Measurements from ENCODE around the gene TEAD2. TPM values are rescaled to one million over a fixed set of nuclear protein-coding genes. Genes with fewer than 3 reads are reported as not detected.

Gene TEAD2
- total RNA-seq, 1 experiment from 2014 or later: 56.2 TPM

DNA sequence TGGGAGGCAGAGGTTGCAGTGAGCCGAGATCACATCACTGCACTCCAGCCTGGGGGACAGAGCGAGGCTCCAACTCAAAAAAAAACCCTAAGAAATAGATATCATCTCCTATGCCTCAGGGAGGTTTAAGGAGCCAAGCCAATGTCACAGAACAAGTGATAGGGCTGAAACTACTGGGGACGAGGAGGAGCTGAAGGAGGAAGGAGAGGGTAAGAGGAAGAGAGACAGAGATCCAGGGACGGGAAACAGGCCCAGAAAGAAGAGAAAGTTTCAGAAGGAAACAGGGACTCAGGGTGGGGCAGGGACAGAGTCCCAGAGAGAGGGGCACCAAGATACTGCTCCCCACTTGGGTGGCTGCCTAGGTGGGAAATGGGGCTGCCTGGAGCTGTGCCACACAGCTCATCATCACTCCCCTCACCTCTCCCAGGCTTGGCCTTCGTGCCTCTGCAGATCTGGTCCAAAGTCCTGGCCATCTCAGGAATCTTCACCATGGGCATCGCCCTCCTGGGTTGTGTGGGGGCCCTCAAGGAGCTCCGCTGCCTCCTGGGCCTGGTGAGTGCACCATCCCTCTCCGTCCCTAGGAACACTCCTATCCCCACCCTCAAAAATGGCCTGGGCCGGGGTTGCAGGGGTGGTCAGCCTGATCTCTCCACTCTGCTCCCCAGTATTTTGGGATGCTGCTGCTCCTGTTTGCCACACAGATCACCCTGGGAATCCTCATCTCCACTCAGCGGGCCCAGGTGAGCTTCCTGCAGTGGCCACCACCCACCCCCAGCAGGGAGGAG is 25.5 kb downstream of the TEAD2 start:
- H3K9me2 ChIP-seq (replicated peaks; ENCODE audit: low read length): no peaks in the 10 kb centered on the region
- H3K4me3 ChIP-seq (ENCODE audit: low read length): no peak overlapping the region
- no peaks in the 10 kb centered on the region for H3K9me3 ChIP-seq (ENCODE audit: low read length)
- CTCF ChIA-PET: no interaction called here
- no peaks in the 10 kb centered on the region for H3K79me2 ChIP-seq (ENCODE audit: low read length)
- no peak overlapping the region for H3K4me2 ChIP-seq (ENCODE audit: low read length)
- H3K9ac ChIP-seq (ENCODE audit: low read length): no peak overlapping the region
- no peaks in the 10 kb centered on the region for H4K20me1 ChIP-seq (ENCODE audit: low read length)
- no peak overlapping the region for H2AFZ ChIP-seq (ENCODE audit: low read length)
- peaks cover 8% of the 10 kb centered on the region; the same call in 1 of the 2 replicates for H3K36me3 ChIP-seq (ENCODE audit: low read depth, low read length)
- no peak overlapping the region for H3K27ac ChIP-seq (ENCODE audit: low read length)
- no TSS peak for BruUV-seq (replicated peaks)
- intact Hi-C loops (cut with micrococcal nuclease): no loop called here
- peaks cover 14% of the 10 kb centered on the region for H3K4me1 ChIP-seq (ENCODE audit: insufficient read depth, low read length)
- no peak for DNase-seq
- POLR2A ChIA-PET (ENCODE audit: unreplicated experiment): no interaction called here
- no peaks in the 10 kb centered on the region for H3F3A ChIP-seq (ENCODE audit: low read length, unreplicated experiment)
- ATAC-seq: no peak
- no peaks in the 10 kb centered on the region for H3K27me3 ChIP-seq (ENCODE audit: low read length)
- TF ChIP-seq EZH2phosphoT487 (IDR thresholded peaks at IDR 0.05; ENCODE audit: borderline replicate concordance, low read length): no peak
- no peak for TF ChIP-seq EZH2 (IDR thresholded peaks at IDR 0.05; ENCODE audit: low read length, unreplicated experiment)
- TF ChIP-seq CTCF (conservative IDR thresholded peaks at IDR 0.05; ENCODE audit: low read depth, low read length): no peak

GRCh38 chr19:49335784-49336481 is 26.3 kb downstream of the TEAD2 start:
- Histone ChIP-seq H3F3A (ENCODE audit: low read length, unreplicated experiment) (no peaks in the 10 kb centered on the region), H3K9ac (ENCODE audit: low read length) (no peak overlapping the region), H3K27me3 (ENCODE audit: low read length) (no peaks in the 10 kb centered on the region), H3K9me2 (replicated peaks; ENCODE audit: low read length) (no peaks in the 10 kb centered on the region), H3K4me3 (ENCODE audit: low read length) (no peak overlapping the region), H3K36me3 (ENCODE audit: low read depth, low read length) (peaks cover under 1% of the 10 kb centered on the region; the same call in 1 of the 2 replicates), H4K20me1 (ENCODE audit: low read length) (no peaks in the 10 kb centered on the region), H3K27ac (ENCODE audit: low read length) (no peak overlapping the region), H3K9me3 (ENCODE audit: low read length) (no peaks in the 10 kb centered on the region), H3K4me1 (ENCODE audit: insufficient read depth, low read length) (peaks cover 14% of the 10 kb centered on the region), H2AFZ (ENCODE audit: low read length) (no peak overlapping the region), H3K79me2 (ENCODE audit: low read length) (no peaks in the 10 kb centered on the region), H3K4me2 (ENCODE audit: low read length) (no peak overlapping the region)
- TF ChIP-seq CTCF (conservative IDR thresholded peaks at IDR 0.05; ENCODE audit: low read depth, low read length) (no peak), EZH2 (IDR thresholded peaks at IDR 0.05; ENCODE audit: low read length, unreplicated experiment) (no peak), EZH2phosphoT487 (IDR thresholded peaks at IDR 0.05; ENCODE audit: borderline replicate concordance, low read length) (no peak)
- ATAC-seq (no peak), DNase-seq (no peak)
- ChIA-PET CTCF (no interaction called here), POLR2A (ENCODE audit: unreplicated experiment) (no interaction called here)
- intact Hi-C loops (cut with micrococcal nuclease): no loop called here
- no TSS peak for BruUV-seq (replicated peaks)
